ENCODE results near the gene ADAMTS17. TPM values are rescaled to one million over a fixed set of nuclear protein-coding genes. Genes with fewer than 3 reads are reported as not detected.

ADAMTS17 gene
- total RNA-seq, 1 experiment from 2014 or later, result 4.2 TPM

GRCh38 chr15:100120111-100120510, 221.7 kb downstream of the ADAMTS17 start:
- ATAC-seq (no peak), DNase-seq (ENCODE audit: low read depth, low spot score) (no peak)
- H2AFZ ChIP-seq (ENCODE audit: low read depth, low read length, poor library complexity, severe bottlenecking), result no peak overlapping the region
- H3K4me3 ChIP-seq (replicated peaks in 1 of 2; ENCODE audit: low read depth in 1 of 2, low read length in 2 of 2), result no peak overlapping the region
- no peaks in the 10 kb centered on the region for H3K9me2 ChIP-seq (ENCODE audit: insufficient read depth)
- no peaks in the 10 kb centered on the region for H3K36me3 ChIP-seq (ENCODE audit: control insufficient read depth in 1 of 2, insufficient read depth in 2 of 2, low read length in 2 of 2)
- H3K27me3 ChIP-seq (ENCODE audit: insufficient read depth, low read length), result no peaks in the 10 kb centered on the region
- intact Hi-C loops (cut with micrococcal nuclease), result no loop called here
- H3K79me2 ChIP-seq (ENCODE audit: insufficient read depth, low read length), result no peaks in the 10 kb centered on the region
- RAD21 ChIA-PET (ENCODE audit: low non-redundant PET in 1 of 2, low total read pairs in 2 of 2, uncharacterized antibody in 2 of 2, unreplicated experiment in 2 of 2), result no interaction called here
- no TSS peak for BruUV-seq (replicated peaks)
- H3K27ac ChIP-seq (ENCODE audit: low read depth, low read length), result no peak overlapping the region
- CTCF ChIA-PET, result no interaction called here
- no peaks in the 10 kb centered on the region; a peak in 1 of 4 replicates for H3K9me3 ChIP-seq (ENCODE audit: control insufficient read depth in 1 of 2, insufficient read depth in 1 of 2, low read depth in 1 of 2, low read length in 2 of 2)
- no peak overlapping the region for H3K9ac ChIP-seq (ENCODE audit: low read length)
- TF ChIP-seq FOSL1 (IDR thresholded peaks at IDR 0.05; ENCODE audit: low read depth), result no peak
- TF ChIP-seq SRF (IDR thresholded peaks at IDR 0.05; ENCODE audit: low read depth), result no peak
- no peak for TF ChIP-seq EZH2 (IDR thresholded peaks at IDR 0.05)
- no peak for TF ChIP-seq EGR1 (IDR thresholded peaks at IDR 0.05; ENCODE audit: low read depth)
- TF ChIP-seq ZNF274 (IDR thresholded peaks at IDR 0.05; ENCODE audit: low read depth, low read length), result no peak
- TF ChIP-seq TCF7L2 (IDR thresholded peaks at IDR 0.05; ENCODE audit: borderline replicate concordance, extremely low read depth, insufficient read depth, insufficient read length), result no peak
- no peak for TF ChIP-seq POLR2AphosphoS5 (IDR thresholded peaks at IDR 0.05; ENCODE audit: low read depth, low read length)
- TF ChIP-seq, protein P1, sequence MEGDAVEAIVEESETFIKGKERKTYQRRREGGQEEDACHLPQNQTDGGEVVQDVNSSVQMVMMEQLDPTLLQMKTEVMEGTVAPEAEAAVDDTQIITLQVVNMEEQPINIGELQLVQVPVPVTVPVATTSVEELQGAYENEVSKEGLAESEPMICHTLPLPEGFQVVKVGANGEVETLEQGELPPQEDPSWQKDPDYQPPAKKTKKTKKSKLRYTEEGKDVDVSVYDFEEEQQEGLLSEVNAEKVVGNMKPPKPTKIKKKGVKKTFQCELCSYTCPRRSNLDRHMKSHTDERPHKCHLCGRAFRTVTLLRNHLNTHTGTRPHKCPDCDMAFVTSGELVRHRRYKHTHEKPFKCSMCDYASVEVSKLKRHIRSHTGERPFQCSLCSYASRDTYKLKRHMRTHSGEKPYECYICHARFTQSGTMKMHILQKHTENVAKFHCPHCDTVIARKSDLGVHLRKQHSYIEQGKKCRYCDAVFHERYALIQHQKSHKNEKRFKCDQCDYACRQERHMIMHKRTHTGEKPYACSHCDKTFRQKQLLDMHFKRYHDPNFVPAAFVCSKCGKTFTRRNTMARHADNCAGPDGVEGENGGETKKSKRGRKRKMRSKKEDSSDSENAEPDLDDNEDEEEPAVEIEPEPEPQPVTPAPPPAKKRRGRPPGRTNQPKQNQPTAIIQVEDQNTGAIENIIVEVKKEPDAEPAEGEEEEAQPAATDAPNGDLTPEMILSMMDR (IDR thresholded peaks at IDR 0.05 in 2 of 3, conservative IDR thresholded peaks at IDR 0.05 in 1 of 3; ENCODE audit: borderline replicate concordance in 1 of 3, insufficient read depth in 1 of 3, low read depth in 2 of 3, low read length in 2 of 3), result no peak
- no peaks in the 10 kb centered on the region for H4K20me1 ChIP-seq (ENCODE audit: insufficient read depth)
- POLR2A ChIA-PET, result no interaction called here
- peaks cover 0 to 12% of the 10 kb centered on the region in 2 experiments; a peak in 1 of 4 replicates for H3K4me1 ChIP-seq (ENCODE audit: control insufficient read depth in 1 of 2, insufficient read depth in 2 of 2, low read length in 2 of 2)
- no peak overlapping the region for H3K4me2 ChIP-seq (ENCODE audit: low read length)

- DNase-seq (ENCODE audit: low read depth, low spot score) (no peak), ATAC-seq (no peak)
- no peaks in the 10 kb centered on the region for H4K20me1 ChIP-seq (ENCODE audit: insufficient read depth)
- no peaks in the 10 kb centered on the region for H3K36me3 ChIP-seq (ENCODE audit: control insufficient read depth in 1 of 2, insufficient read depth in 2 of 2, low read length in 2 of 2)
- no peaks in the 10 kb centered on the region; a peak in 1 of 4 replicates for H3K9me3 ChIP-seq (ENCODE audit: control insufficient read depth in 1 of 2, insufficient read depth in 1 of 2, low read depth in 1 of 2, low read length in 2 of 2)
- RAD21 ChIA-PET (ENCODE audit: low non-redundant PET in 1 of 2, low total read pairs in 2 of 2, uncharacterized antibody in 2 of 2, unreplicated experiment in 2 of 2), result no interaction called here
- CTCF ChIA-PET, result no interaction called here
- H3K4me1 ChIP-seq (ENCODE audit: control insufficient read depth in 1 of 2, insufficient read depth in 2 of 2, low read length in 2 of 2), result peaks cover 3 to 17% of the 10 kb centered on the region in 2 experiments; a peak in 1 of 4 replicates
- H2AFZ ChIP-seq (ENCODE audit: low read depth, low read length, poor library complexity, severe bottlenecking), result no peak overlapping the region
- no peak overlapping the region for H3K4me2 ChIP-seq (ENCODE audit: low read length)
- no peaks in the 10 kb centered on the region for H3K79me2 ChIP-seq (ENCODE audit: insufficient read depth, low read length)
- no peaks in the 10 kb centered on the region for H3K27me3 ChIP-seq (ENCODE audit: insufficient read depth, low read length)
- intact Hi-C loops (cut with micrococcal nuclease), result no loop called here
- H3K27ac ChIP-seq (ENCODE audit: low read depth, low read length), result no peak overlapping the region
- H3K9me2 ChIP-seq (ENCODE audit: insufficient read depth), result no peaks in the 10 kb centered on the region
- no peak overlapping the region for H3K4me3 ChIP-seq (replicated peaks in 1 of 2; ENCODE audit: low read depth in 1 of 2, low read length in 2 of 2)
- no peak overlapping the region for H3K9ac ChIP-seq (ENCODE audit: low read length)
- no TSS peak for BruUV-seq (replicated peaks)
- POLR2A ChIA-PET, result no interaction called here
- TF ChIP-seq MAX (IDR thresholded peaks at IDR 0.05), result no peak
- no peak for TF ChIP-seq EGR1 (IDR thresholded peaks at IDR 0.05; ENCODE audit: low read depth)
- no peak for TF ChIP-seq ELF1 (IDR thresholded peaks at IDR 0.05; ENCODE audit: borderline replicate concordance, low read depth)
- no peak for TF ChIP-seq TCF7L2 (IDR thresholded peaks at IDR 0.05; ENCODE audit: borderline replicate concordance, extremely low read depth, insufficient read depth, insufficient read length)
- TF ChIP-seq, protein P2, sequence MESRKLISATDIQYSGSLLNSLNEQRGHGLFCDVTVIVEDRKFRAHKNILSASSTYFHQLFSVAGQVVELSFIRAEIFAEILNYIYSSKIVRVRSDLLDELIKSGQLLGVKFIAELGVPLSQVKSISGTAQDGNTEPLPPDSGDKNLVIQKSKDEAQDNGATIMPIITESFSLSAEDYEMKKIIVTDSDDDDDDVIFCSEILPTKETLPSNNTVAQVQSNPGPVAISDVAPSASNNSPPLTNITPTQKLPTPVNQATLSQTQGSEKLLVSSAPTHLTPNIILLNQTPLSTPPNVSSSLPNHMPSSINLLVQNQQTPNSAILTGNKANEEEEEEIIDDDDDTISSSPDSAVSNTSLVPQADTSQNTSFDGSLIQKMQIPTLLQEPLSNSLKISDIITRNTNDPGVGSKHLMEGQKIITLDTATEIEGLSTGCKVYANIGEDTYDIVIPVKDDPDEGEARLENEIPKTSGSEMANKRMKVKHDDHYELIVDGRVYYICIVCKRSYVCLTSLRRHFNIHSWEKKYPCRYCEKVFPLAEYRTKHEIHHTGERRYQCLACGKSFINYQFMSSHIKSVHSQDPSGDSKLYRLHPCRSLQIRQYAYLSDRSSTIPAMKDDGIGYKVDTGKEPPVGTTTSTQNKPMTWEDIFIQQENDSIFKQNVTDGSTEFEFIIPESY (IDR thresholded peaks at IDR 0.05; ENCODE audit: extremely low read depth, insufficient replicate concordance, low read length), result no peak
- TF ChIP-seq, protein P3, sequence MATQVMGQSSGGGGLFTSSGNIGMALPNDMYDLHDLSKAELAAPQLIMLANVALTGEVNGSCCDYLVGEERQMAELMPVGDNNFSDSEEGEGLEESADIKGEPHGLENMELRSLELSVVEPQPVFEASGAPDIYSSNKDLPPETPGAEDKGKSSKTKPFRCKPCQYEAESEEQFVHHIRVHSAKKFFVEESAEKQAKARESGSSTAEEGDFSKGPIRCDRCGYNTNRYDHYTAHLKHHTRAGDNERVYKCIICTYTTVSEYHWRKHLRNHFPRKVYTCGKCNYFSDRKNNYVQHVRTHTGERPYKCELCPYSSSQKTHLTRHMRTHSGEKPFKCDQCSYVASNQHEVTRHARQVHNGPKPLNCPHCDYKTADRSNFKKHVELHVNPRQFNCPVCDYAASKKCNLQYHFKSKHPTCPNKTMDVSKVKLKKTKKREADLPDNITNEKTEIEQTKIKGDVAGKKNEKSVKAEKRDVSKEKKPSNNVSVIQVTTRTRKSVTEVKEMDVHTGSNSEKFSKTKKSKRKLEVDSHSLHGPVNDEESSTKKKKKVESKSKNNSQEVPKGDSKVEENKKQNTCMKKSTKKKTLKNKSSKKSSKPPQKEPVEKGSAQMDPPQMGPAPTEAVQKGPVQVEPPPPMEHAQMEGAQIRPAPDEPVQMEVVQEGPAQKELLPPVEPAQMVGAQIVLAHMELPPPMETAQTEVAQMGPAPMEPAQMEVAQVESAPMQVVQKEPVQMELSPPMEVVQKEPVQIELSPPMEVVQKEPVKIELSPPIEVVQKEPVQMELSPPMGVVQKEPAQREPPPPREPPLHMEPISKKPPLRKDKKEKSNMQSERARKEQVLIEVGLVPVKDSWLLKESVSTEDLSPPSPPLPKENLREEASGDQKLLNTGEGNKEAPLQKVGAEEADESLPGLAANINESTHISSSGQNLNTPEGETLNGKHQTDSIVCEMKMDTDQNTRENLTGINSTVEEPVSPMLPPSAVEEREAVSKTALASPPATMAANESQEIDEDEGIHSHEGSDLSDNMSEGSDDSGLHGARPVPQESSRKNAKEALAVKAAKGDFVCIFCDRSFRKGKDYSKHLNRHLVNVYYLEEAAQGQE (IDR thresholded peaks at IDR 0.05; ENCODE audit: low read depth), result no peak
- TF ChIP-seq JUND (IDR thresholded peaks at IDR 0.05), result no peak
These were observed 223.2 kb downstream of the ADAMTS17 start for GRCh38 chr15:100118546-100118945.

Data from HCT116 (cell line).